B cell (primary cell): ENCODE results near the gene C20orf141.

Experiments
- CTCF ChIP-seq: fragments of 200-600 bp; IDR thresholded peaks from one replicate; pipeline ENCODE4 v1.8.0; 2022; ENCODE audit warnings: antibody characterized with exemption, mild to moderate bottlenecking
- EZH2 ChIP-seq: IDR thresholded peaks from 2 replicates; pipeline ENCODE4 v1.6.1; 2012; ENCODE audit warnings: borderline replicate concordance, low read depth, mild to moderate bottlenecking, moderate library complexity, low read length; ENCODE audit not compliant: insufficient read depth, poor library complexity, severe bottlenecking

- TF ChIP-seq CTCF (no peak), EZH2 (no peak)
These were observed 584 bp downstream of the C20orf141 start for GRCh38 chr20:2815242-2815900.
